GM12864 (cell line): ENCODE measurements around the gene DLGAP1.

Experiments
- DNase-seq: peaks from one replicate; pipeline ENCODE4 v3.0.0-alpha.2; 2011; ENCODE audit warnings: low read depth
- H3K4me3 ChIP-seq: 2 replicates; pipeline ENCODE4 v1.5.1; 2011; ENCODE audit warnings: mild to moderate bottlenecking, low read depth, low read length, control low read depth
- CTCF ChIP-seq: IDR thresholded peaks from 2 replicates; pipeline ENCODE4 v1.5.1; 2011; ENCODE audit warnings: low read depth, mild to moderate bottlenecking, moderate library complexity, low read length, control low read depth, inconsistent platforms; ENCODE audit errors: missing control alignments

The DLGAP1 gene

GRCh38 chr18:3577281-3577855 is 877.7 kb downstream of the DLGAP1 start:
- TF ChIP-seq CTCF = no peak
- no peak for DNase-seq
- H3K4me3 ChIP-seq = no peak overlapping the region

- DNase-seq = no peak
- no peak overlapping the region for H3K4me3 ChIP-seq
- TF ChIP-seq CTCF = no peak
Observed at GRCh38 chr18:3572761-3573160, 882.3 kb downstream of the DLGAP1 start.

GRCh38 chr18:3566851-3567250 is 888.3 kb downstream of the DLGAP1 start:
- TF ChIP-seq CTCF = no peak
- H3K4me3 ChIP-seq = no peak overlapping the region

GRCh38 chr18:3560755-3561154 is 894.4 kb downstream of the DLGAP1 start:
- no peak for TF ChIP-seq CTCF
- no peak for DNase-seq
- H3K4me3 ChIP-seq = no peak overlapping the region

More at GRCh38 chr18:3566851-3567250, 888.3 kb downstream of the DLGAP1 start:
- DNase-seq = no peak

GRCh38 chr18:3554811-3555427 is 900.2 kb downstream of the DLGAP1 start:
- no peak for TF ChIP-seq CTCF
- H3K4me3 ChIP-seq = no peak overlapping the region
- no peak for DNase-seq

GRCh38 chr18:3554091-3554601 is 901.0 kb downstream of the DLGAP1 start:
- DNase-seq = no peak
- no peak for TF ChIP-seq CTCF
- H3K4me3 ChIP-seq = no peak overlapping the region

GRCh38 chr18:3552305-3552704 is 902.8 kb downstream of the DLGAP1 start:
- TF ChIP-seq CTCF = no peak
- no peak for DNase-seq
- H3K4me3 ChIP-seq = no peak overlapping the region
